Prostate gland (tissue), 2 donors: ENCODE measurements around the gene LRRC31. TPM values are rescaled to one million over a fixed set of nuclear protein-coding genes. Genes with fewer than 3 reads are reported as not detected.

Experiments used
- DNase-seq: peaks from one replicate; pipeline ENCODE4 v3.0.0-alpha.2; 2019; ENCODE audit warnings: low spot score
- H3K27ac ChIP-seq, 2 donors: fragments of 200-600 bp; sonication (generic); 2 replicates each; pipeline ENCODE4 v1.5.1; 2017 to 2019
- H3K27me3 ChIP-seq: fragments of 200-600 bp; sonication (generic); replicated peaks from 2 replicates; pipeline ENCODE4 v1.5.1; 2019; ENCODE audit not compliant: insufficient read depth
- H3K36me3 ChIP-seq, 2 donors: fragments of 200-600 bp; sonication (generic); 1 replicate in 1 of 2; 2 replicates in 1 of 2; pipeline versions ENCODE4 v1.5.1 to v1.8.1; 2017 to 2019
- H3K4me1 ChIP-seq: fragments of 200-600 bp; sonication (generic); replicated peaks from 2 replicates; pipeline ENCODE4 v1.5.1; 2019
- H3K4me3 ChIP-seq, 2 donors: fragments of 200-600 bp; sonication (generic); 2 replicates each; pipeline ENCODE4 v1.5.1; 2017 to 2019
- H3K9me3 ChIP-seq: fragments of 200-600 bp; sonication (generic); 2 replicates; pipeline ENCODE4 v1.5.1; 2017
- CTCF ChIP-seq, 4 experiments: fragments of 200-600 bp in 2 of 4; fragments of 450-650 bp in 2 of 4; sonication (generic) in 2 of 4; IDR thresholded peaks; 1 replicate in 3 of 4; 2 replicates in 1 of 4; pipeline ENCODE4 v1.5.1; 2016 to 2019; ENCODE audit warnings: antibody characterized with exemption in 4 of 4, mild to moderate bottlenecking in 2 of 4, moderate library complexity in 2 of 4
- POLR2A ChIP-seq: fragments of 450-650 bp; IDR thresholded peaks from one replicate; pipeline ENCODE4 v1.6.1; 2016; ENCODE audit warnings: antibody characterized with exemption, mild to moderate bottlenecking
- POLR2AphosphoS5 ChIP-seq: sonication (generic); formaldehyde crosslinking; IDR thresholded peaks from one replicate; pipeline ENCODE4 v1.6.1; 2017; ENCODE audit warnings: antibody characterized with exemption
- WGBS: methylation state at CpG from one replicate; pipeline ENCODE4 v1.1.5; 2018; 5-methylcytosine and 5-hydroxymethylcytosine counted together
- intact Hi-C: fragments of 100-400 bp; cut with DNase I; formaldehyde crosslinking; loops from one replicate; pipeline ENCODE4 v1.14.2; 2022
- total RNA-seq, 2 donors: library from RNA; depleted of rRNA; stranded (reverse); fragments of >200 nt; gene quantifications; one replicate each; pipeline ENCODE4 v1.1.0, GENCODE V29; 2016

LRRC31 gene
- total RNA-seq, 2 donors from 2014 or later = 0.91 to 1.1 TPM

- DNase-seq = no peak
- no peaks in the 10 kb centered on the region for H3K36me3 ChIP-seq
- intact Hi-C loops = no loop called here
- TF ChIP-seq POLR2AphosphoS5 (no peak), POLR2A (no peak), CTCF (IDR thresholded peaks at IDR 0.05) (no peak)
- H3K27ac ChIP-seq = no peak overlapping the region
- no peaks in the 10 kb centered on the region for H3K27me3 ChIP-seq
- 69% methylated on average over 6 of the region's 6 CpGs for WGBS
- no peak overlapping the region for H3K4me3 ChIP-seq
- H3K9me3 ChIP-seq = no peaks in the 10 kb centered on the region
- no peaks in the 10 kb centered on the region for H3K4me1 ChIP-seq
Measured at GRCh38 chr3:169822983-169823382, 46.8 kb downstream of the LRRC31 start.

- intact Hi-C loops = no loop called here
- Histone ChIP-seq H3K36me3 (no peaks in the 10 kb centered on the region), H3K4me1 (no peaks in the 10 kb centered on the region), H3K9me3 (no peaks in the 10 kb centered on the region), H3K27ac (no peak overlapping the region), H3K27me3 (no peaks in the 10 kb centered on the region), H3K4me3 (no peak overlapping the region)
- WGBS = 96% methylated on average over 20 of the region's 20 CpGs
- no peak for TF ChIP-seq POLR2A
- no peak for TF ChIP-seq POLR2AphosphoS5
- TF ChIP-seq CTCF (IDR thresholded peaks at IDR 0.05) = no peak
- DNase-seq = no peak
Measured at GRCh38 chr3:169822540-169822939, 47.2 kb downstream of the LRRC31 start.

- H3K4me3 ChIP-seq = no peak overlapping the region
- TF ChIP-seq POLR2AphosphoS5 = no peak
- no peak for TF ChIP-seq CTCF (IDR thresholded peaks at IDR 0.05)
- TF ChIP-seq POLR2A = no peak
- H3K9me3 ChIP-seq = no peaks in the 10 kb centered on the region
- no peak for DNase-seq
- WGBS = 97% methylated on average over 15 of the region's 15 CpGs
- H3K4me1 ChIP-seq = no peaks in the 10 kb centered on the region
- H3K36me3 ChIP-seq = no peaks in the 10 kb centered on the region
- no peaks in the 10 kb centered on the region for H3K27me3 ChIP-seq
- H3K27ac ChIP-seq = no peak overlapping the region
- intact Hi-C loops = no loop called here
Measured at GRCh38 chr3:169822091-169822490, 47.6 kb downstream of the LRRC31 start.

GRCh38 chr3:169818316-169818715 lies 51.4 kb downstream of the LRRC31 start:
- H3K27me3 ChIP-seq = no peaks in the 10 kb centered on the region
- H3K27ac ChIP-seq = no peak overlapping the region
- no peak for DNase-seq
- no peak for TF ChIP-seq POLR2A
- no peak for TF ChIP-seq POLR2AphosphoS5
- TF ChIP-seq CTCF (IDR thresholded peaks at IDR 0.05) = no peak
- intact Hi-C loops = no loop called here
- H3K4me1 ChIP-seq = no peaks in the 10 kb centered on the region
- 89% methylated on average over 2 of the region's 2 CpGs for whole genome bisulfite sequencing
- H3K9me3 ChIP-seq = no peaks in the 10 kb centered on the region
- no peaks in the 10 kb centered on the region for H3K36me3 ChIP-seq
- no peak overlapping the region for H3K4me3 ChIP-seq

GRCh38 chr3:169815590-169816150 lies 54.1 kb downstream of the LRRC31 start:
- H3K4me3 ChIP-seq = no peak overlapping the region
- TF ChIP-seq POLR2AphosphoS5 (no peak), POLR2A (no peak), CTCF (IDR thresholded peaks at IDR 0.05) (no peak)
- H3K27ac ChIP-seq = no peak overlapping the region
- H3K9me3 ChIP-seq = no peaks in the 10 kb centered on the region
- no peak for DNase-seq
- no peaks in the 10 kb centered on the region for H3K36me3 ChIP-seq
- H3K4me1 ChIP-seq = no peaks in the 10 kb centered on the region
- no peaks in the 10 kb centered on the region for H3K27me3 ChIP-seq
- 94% methylated on average over 4 of the region's 4 CpGs for WGBS
- intact Hi-C loops = no loop called here
